Measurements from ENCODE around the gene SPAAR.
"Not testable (repeated sequence)": the region's sequence is repeated elsewhere in the genome, so short reads cannot be mapped to it uniquely, and the experiment has no call there.

Gene SPAAR

DNA sequence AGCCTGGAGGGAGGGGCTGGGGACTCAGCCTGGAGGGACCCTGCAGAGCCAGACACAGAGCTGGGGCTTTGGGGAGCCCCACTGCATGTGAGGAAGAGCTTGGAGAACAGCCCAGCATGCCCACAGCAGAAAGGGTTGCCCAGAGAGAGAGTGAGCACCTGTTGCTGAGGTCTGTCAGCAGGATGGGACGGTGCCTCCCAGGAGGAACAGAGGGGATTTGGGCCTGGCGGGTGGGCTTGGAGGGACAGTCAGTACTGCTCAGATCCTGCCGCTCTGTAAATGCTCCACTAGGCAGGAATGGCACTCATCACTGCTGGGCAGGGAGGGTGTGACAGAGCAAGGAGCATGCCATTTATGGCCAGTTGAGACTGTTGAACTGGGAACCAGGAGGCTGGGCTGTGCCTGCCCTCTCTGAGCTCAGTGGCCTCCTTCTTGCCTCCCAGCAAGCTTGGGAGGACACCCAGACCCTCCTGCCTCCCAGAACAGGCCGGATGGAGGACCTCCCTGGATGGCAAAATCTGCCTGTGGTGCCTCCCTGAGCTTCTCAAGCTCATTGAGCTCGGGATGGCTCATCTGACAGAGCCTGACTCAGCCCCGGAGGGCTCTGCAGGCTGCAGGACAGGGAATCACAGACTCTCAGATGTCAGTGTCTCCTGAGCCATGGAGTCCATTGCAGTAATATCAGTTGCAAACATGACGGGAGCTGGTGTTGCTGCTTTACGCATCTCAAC is 4.1 kb upstream of the SPAAR start:
- no peak for DNase-seq

DNA sequence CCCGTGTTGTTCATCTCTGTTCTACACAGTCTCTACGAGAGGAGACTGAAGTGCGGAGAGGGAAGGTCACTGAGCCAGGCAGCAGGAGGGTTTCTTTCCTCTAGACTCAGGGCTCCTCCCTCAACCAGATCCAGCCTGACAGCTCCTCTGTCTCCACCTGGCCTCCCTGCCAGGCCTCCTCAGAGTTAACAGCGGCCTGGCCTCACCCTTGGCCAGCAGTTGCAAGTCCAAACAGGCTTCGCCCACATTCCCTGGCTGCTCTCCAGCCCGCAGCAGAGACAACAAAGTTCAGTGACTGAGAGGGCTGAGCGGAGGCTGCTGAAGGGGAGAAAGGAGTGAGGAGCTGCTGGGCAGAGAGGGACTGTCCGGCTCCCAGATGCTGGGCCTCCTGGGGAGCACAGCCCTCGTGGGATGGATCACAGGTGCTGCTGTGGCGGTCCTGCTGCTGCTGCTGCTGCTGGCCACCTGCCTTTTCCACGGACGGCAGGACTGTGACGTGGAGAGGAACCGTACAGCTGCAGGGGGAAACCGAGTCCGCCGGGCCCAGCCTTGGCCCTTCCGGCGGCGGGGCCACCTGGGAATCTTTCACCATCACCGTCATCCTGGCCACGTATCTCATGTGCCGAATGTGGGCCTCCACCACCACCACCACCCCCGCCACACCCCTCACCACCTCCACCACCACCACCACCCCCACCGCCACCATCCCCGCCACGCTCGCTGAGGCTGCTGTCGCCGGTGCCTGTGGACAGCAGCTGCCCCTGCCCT is 3.2 kb upstream of the SPAAR start, which contains the start of gene HRCT1:
Gene HRCT1, plus strand, starts transcription at position 291 of the 768 bp plus-strand sequence. Its CDS starts 86 bp downstream, at position 377.
- DNase-seq, result peak; percentile 85

DNA sequence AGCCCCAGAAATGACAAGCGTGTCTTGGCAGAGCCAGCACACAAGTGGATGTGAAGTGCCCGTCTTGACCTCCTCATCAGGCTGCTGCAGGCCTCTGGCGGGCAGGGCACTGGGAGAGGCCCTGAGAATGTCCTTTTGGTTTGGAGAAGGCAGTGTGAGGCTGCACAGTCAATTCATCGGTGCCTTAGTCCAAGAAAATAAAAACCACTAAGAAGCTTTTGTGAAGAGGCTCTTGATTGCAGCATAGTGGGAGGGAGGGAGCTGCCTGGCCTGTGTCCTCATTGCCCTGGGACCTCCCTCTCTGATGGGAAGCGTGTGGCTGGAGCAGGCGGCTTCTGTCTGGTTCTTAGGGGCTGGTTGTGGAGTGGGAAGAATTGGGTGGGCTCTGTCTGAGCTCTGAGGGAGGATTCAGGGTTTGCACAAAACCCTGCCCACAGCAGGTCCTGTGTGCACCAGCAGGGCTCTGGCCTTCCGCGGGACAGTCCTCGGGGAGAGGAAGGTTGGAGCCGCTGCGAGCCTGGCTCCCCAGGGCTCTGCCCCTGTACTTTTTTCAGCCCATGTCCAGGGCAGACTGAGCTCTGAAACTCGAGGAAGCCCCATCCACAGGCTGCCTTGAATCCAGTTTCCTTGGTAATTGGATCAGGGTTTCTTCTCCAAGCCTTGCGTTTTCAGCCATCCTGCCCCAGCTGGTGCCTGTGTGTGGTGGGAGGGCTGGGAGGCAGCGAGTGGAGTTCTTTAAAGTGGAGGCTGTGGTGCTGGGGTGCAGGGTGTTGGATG is 2.2 kb upstream of the SPAAR start:
- DNase-seq, result no peak

DNA sequence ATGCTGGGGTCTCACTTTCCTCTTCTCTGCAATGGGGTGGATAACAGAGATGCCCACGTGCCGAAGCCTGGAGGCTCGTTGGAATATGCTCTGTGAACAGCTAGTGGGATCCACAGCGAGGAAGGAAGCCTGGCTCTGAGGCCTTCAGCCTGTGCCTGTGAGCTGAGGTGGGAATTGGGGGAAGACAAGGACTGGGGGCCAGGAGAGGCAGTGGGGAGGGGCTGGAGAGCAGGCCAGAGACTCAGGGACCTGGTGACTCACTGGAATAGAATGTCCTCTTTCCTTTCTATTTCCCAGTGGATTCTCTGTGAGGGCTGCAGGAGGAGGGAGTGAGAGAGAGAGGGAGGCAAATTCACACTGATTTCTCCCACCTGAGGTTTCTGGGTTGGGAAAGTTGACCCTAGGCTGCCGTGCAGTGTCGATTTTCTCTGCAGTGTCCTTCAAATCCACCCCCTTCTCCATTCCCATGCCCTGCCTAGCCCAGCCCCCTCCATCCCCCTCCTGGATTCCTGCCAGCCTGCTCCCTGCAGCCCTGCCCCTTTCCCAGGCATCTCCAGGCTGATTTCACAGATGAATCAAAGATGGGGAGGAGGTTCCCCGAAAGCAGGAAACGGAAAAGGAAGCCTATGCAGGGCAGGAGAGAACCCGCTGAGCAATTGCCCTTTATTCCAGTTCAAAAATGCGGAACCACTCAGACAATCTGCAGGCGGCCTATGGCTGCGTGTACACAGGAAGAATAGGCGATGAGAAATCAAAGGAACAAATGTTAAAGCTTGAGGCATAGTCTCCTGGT is 1.4 kb upstream of the SPAAR start:
- DNase-seq, result peak; percentile 34

DNA sequence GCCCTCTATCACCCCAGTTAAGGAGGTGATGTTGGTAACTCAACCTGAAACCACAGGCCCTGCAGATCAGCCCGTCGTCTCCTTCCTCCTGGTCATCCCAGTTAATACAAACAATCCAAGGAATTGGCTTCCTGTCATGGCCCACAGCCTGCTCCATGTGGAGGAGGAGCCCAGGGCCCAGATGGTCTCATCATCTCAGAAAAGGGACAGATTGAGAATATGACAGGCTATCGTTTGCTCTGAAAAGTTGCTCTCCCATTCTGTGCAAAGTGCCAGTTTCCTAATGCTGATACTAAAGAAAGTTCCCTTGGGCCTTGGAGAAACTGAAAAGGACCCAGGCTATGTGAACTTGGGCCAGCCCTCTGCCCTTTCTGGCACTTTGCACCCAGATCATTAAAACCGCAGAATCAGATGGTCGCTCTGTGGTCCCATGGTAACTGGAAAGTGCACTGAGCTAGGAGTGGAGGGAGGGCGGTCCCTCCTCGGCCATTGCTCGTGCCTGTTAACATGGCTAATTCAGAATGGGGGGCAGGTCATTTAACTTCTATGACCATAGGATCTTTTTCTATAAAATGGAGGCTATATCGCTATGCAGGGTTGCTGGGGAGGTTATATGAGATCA is 675 bp upstream of the SPAAR start:
- no peak for DNase-seq

DNA sequence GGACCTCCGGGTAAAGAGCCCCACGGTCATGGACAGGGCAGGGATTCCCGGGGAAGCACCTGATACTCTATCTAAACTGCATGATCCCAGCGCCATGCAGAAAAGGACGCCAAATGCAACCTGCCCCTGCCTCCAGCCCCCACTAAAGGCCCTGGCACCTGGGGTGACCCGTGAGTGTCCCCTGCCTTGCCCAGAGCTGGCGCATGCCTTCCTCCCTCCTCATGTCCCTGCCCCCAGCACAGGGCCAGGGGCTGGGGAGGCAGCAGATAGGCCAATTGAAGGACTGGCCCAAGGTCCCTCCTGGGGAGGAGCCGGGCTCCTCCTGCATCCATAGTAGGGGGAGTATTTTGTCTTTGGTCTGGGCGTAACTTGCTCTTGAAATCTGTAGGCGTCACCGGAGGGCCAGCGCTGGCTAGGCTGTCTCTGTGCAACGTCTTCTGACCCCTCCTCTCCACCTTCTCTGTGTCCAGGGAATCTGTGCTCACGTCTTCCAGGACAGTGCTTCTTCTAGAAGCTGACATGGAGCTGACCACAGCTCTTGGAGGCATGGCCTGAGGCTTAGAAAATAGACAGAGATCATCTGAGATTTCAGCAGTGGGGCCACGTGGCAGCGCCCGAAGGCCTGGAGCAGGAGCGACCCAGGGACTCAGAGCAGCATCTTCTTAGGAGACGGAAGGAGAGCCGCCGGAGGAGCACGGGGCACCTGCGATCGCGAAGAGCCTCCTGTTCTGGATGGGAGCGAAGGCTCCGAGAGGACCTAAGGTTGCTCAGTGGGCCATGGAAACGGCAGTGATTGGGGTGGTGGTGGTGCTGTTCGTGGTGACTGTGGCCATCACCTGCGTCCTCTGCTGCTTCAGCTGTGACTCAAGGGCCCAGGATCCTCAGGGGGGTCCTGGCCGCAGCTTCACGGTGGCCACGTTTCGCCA is 660 bp downstream of the SPAAR start:
- no peak for DNase-seq

DNA sequence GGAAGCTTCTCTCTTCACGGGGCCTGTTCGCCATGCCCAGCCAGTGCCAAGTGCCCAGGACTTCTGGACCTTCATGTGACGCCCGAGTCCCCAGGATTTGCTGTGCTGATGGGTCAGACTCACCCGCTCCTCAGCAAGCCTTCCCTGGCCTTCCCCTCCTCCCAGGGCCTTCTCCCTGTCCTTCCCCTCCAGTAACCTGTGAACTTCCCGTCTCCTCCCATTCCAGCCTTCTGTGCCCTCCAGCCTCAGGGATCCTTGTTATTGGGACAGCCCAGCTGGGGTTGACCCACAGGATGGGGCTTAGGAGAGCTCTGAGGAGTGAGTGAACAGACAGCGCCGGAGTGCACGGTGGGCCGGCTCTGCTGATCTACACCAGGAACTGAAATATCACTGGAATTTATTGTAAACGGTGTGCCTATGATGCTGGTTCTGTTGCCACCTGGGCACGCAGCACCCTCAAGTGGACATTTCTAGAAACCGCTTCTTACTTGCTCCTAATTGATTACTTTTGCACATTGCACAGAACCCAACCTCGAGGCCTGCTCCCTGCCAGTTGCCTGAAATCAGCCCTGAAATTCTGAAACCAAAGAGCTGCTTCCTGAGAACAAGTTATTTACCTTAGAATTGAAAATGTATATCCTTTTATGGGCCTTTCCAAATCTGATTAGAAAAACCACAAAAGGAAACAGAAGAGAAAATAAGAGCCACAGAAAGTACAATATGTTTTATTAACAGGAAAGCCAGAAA is 1.5 kb downstream of the SPAAR start:
- peak; percentile 8 for DNase-seq

DNA sequence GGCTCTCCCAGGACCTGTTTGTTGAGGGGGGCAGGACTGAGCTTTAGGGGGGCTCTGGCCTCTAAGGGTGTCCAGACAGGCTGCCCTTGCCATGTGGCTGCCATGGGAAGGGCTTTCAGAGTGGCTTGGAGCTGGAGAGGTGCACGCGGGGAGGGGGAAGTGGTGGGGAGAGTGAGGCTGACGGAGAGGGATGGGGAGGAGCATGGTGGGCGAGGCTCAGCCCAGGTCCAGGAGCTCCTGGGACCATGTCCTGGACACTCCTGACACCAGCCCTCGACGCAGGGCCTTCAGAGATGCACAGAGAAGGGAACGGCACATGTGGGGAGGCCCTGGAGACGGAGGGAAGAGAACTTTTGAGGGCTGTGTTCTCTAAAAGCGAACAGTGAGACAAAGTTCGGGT is 2.4 kb downstream of the SPAAR start:
- no peak for DNase-seq

DNA sequence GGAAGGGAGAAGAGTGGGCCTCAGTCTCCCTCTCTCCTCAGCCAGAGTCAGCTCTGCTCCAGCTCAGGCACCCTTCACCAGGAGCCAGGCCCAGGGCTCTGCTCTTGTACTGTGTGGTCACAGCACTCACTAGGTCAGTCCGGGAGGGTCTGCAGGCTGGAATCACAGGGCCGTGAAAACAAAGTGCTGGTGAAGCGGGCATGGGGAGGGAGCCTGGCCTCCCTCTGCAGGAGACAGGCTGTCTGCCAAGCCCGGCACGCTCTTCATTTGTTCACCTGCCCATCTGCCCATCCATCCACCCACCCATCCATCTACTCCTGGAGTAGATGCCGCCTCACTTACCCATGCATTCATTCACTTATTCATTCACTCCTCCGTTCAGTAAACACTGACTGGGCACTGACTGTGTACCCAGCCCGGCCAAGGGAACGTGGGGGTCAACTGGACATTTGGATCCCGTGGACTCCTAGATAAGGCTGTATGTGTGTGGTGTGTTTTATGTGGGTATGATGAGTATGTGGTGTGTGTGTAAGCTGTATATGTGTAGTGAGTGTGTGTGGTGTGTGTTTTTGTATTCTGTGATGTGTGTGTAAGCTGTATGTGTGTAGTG is 3.6 kb downstream of the SPAAR start:
- no peak for DNase-seq

DNA sequence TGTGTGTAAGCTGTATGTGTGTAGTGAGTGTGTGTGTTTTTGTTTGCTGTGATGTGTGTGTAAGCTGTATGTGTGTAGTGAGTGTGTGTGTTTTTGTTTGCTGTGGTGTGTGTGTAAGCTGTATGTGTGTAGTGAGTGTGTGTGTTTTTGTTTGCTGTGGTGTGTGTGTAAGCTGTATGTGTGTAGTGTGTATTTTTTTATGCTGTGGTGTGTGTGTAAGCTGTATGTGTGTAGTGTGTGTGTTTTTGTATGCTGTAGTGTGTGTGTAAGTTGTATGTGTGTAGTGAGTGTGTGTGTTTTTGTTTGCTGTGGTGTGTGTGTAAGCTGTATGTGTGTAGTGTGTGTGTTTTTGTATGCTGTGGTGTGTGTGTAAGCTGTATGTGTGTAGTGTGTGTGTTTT is 4.1 kb downstream of the SPAAR start:
- not testable (repeated sequence) for DNase-seq

DNA sequence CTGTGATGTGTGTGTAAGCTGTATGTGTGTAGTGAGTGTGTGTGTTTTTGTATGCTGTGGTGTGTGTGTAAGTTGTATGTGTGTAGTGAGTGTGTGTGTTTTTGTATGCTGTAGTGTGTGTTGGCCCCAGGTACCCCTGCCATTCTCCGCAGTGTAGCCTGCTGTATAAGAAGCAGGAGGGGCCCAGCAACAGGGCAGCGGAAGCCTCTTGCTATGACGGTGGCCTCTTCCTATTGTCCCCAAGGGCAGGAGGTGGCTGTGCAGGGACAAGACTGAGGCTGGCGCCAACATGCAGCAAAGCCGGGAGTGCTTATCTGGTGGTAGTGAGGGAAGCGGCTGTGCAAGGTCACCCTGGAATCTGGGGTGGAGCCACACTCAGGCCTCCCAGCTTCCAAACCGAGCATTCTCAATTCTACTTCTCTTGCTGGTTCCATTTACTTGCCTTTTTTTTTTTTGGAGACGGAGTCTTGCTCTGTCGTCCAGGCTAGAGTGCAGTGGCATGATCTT is 5.1 kb downstream of the SPAAR start:
- no peak for DNase-seq

DNA sequence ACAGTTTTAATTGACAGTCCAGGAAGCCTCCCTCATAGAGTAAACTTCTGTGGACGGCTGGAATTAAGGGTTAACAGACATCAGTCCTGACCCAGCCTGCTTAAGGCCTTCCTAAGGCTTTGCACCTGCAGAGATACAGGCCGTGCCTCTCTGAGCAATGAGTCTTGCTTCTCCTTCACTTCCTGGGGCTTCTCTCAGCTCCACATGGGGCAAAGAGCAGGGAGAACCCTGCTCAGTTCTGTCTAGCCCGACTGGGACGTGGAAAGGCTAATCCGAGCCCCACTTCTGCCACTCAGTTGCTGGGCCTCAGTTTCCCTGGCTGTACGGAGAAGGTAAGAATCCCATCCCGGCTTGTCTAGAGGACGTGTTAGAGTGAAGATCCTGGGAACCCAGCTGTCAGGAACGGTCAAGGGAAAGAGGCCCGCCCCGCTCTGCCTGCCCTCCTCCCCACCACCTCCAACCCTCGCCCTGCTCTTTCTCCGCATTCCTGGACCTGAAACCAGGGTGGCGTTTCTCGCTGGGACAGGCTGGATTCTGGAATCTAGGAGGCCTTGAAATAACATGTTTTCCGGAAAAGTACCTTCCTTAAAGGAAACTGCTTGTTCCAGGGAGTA is 6.5 kb downstream of the SPAAR start:
- no peak for DNase-seq

DNA sequence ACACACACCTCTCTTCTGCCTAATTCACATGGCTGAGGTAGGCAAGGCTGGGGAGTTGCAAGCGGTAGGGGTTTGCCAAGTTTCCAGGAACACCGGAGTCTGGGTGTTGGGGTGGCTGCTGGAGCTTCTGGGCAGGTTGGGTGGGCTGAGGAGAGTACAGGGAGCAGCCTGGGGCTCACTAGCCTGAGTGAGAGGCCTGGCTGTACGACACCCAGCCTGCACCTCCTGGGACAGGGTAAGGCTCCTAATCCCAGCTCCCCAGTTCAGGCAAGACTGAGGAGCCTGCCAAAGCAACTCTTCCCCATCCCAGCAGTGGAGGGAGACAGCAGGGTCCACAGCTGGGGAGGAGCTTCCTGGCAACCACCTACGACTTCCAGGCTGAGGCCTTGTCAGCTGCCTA is 8.0 kb downstream of the SPAAR start:
- DNase-seq, result no peak

DNA sequence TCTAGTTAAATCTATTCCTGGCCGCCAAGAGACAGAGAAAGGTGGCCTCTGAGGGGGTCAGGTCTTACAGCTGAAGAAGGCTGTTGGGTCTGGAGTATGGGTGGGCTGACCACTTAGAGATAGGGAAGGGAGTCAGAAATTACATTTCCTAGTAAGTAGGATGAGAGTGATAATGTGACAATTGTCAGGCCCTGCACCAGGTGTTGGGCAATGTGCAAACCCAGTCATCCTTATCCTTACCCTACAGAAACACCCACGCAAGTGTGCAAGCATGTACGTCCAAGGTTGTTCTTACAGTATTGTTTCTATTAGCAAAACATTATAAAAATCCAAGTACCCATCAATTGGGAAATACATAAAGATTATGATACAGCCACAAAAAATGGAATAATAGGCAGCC is 9.5 kb downstream of the SPAAR start:
- DNase-seq, result no peak

DNA sequence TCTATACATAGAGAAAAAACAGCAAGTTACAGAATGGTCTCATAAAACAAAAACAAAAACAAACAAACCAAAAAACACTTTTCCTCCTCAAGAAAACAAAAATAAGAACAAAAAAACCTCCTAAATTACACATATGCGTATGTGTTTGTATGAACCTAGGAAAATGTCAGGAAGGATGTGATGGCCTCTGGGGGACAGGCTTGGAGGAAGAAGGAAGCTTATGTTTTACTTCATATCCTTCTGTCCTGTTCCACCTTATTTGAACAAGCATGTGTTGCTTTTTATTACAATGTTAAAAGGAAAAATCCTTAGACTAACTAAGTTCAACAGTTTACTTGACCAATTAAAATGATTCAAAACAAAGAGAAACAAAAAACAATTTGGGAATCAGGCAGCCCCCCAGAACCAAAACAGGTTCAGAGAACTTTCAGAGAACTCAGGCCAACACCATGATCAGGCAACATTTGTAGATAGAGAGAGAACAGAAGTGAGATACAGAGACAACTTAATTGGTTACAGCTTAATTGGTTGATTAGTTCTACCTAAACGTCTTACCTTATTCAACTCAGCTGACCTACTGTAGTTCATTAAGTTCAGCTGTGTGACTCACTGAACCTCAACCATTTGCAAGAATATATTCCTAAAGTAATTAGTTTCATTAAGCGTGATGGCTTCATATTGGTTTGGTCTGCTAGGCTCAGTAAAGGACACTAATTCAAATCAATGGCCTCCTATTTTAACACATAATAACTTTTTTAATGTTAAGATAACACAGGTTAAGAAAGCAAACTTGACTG is 10.1 kb downstream of the SPAAR start:
- DNase-seq, result no peak

DNA sequence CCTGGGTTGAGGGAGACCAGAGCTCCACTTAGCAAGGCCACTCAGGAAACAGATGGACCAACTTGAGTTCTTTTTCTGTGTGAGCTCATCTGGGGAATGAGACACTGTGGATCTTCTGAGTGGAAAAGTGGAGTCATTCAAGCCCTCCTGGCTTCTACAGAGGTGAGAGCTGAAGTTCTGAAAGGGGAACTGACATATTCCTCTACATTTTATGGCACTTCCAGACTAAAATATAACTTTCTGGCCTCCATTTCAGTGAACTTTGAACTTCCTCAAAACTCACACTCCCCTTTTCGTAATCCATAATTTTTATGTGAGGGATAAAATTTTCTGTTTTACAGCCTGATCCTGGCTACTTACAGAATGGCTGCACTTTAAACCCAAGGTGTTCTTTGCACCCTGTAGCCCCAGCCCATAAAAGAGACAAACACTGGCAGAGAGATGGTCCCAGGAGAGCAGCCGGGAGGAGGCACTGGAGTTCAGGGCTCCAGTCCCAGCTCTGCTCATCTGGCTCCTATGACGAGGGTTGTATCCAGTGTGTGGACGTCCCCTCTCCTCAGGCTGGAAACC is 10.8 kb downstream of the SPAAR start:
- no peak for DNase-seq

DNA sequence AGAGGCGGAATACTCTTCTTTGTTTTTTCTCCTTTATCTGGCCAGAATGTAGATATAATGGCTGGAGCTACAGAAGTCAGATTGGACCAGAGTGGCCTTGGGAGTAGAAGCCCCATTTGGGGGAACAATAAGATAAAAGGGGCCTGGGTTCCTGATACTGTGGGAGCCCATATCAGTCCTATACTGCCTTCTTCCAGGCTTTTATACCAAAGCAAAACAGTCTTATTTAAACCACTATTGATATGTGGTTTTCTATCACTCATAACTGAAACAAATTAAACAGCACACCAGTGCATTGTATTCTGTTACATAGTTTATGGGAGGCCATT is 14.3 kb downstream of the SPAAR start:
- DNase-seq, result no peak
